Activated CD4-positive, CD25-positive, alpha-beta regulatory T cell treated with anti-CD3 and anti-CD28 coated beads, Interleukin-2, amount 50 U/mL, for 24 hours (primary cell): Measurements from ENCODE around the gene COG5.

Source experiments
- ATAC-seq, 2 donors: fragments of 150-1000 bp; cut with Tn5 transposase; one replicate each; pipeline ENCODE4 v1.10.0; 2021; ENCODE audit warnings: mild to moderate bottlenecking in 1 of 2, moderate library complexity in 1 of 2

The COG5 gene

GRCh38 chr7:107453388-107453787 lies 110.3 kb downstream of the COG5 start:
- ATAC-seq: no peak

- ATAC-seq: no peak
Measured at GRCh38 chr7:107450970-107451369, 112.8 kb downstream of the COG5 start.

- no peak for ATAC-seq
Measured at GRCh38 chr7:107446988-107447387, 116.7 kb downstream of the COG5 start.

GRCh38 chr7:107446531-107446930 lies 117.2 kb downstream of the COG5 start:
- no peak for ATAC-seq

GRCh38 chr7:107442678-107443077 lies 121.0 kb downstream of the COG5 start:
- no peak for ATAC-seq

GRCh38 chr7:107441581-107442422 lies 121.9 kb downstream of the COG5 start:
- no peak for ATAC-seq

- ATAC-seq: no peak
Measured at GRCh38 chr7:107439025-107439424, 124.7 kb downstream of the COG5 start.

GRCh38 chr7:107435749-107436148 lies 128.0 kb downstream of the COG5 start:
- no peak for ATAC-seq

GRCh38 chr7:107432261-107432660 lies 131.5 kb downstream of the COG5 start:
- ATAC-seq: no peak

- no peak for ATAC-seq
Measured at GRCh38 chr7:107430057-107430456, 133.7 kb downstream of the COG5 start.

GRCh38 chr7:107428642-107429041 lies 135.1 kb downstream of the COG5 start:
- no peak for ATAC-seq

- ATAC-seq: no peak
Measured at GRCh38 chr7:107427462-107427861, 136.3 kb downstream of the COG5 start.

GRCh38 chr7:107414198-107414597 lies 149.5 kb downstream of the COG5 start:
- no peak for ATAC-seq

- no peak for ATAC-seq
Measured at GRCh38 chr7:107408349-107408748, 155.4 kb downstream of the COG5 start.

GRCh38 chr7:107405559-107405958 lies 158.2 kb downstream of the COG5 start:
- ATAC-seq: no peak

- no peak for ATAC-seq
Measured at GRCh38 chr7:107404740-107405537, 158.8 kb downstream of the COG5 start.

GRCh38 chr7:107398161-107398560 lies 165.6 kb downstream of the COG5 start:
- no peak for ATAC-seq

GRCh38 chr7:107396990-107397389 lies 166.7 kb downstream of the COG5 start:
- ATAC-seq: no peak

GRCh38 chr7:107396081-107396480 lies 167.6 kb downstream of the COG5 start:
- no peak for ATAC-seq

GRCh38 chr7:107394831-107395230 lies 168.9 kb downstream of the COG5 start:
- no peak for ATAC-seq

- ATAC-seq: no peak
Measured at GRCh38 chr7:107394276-107394675, 169.4 kb downstream of the COG5 start.

- no peak for ATAC-seq
Measured at GRCh38 chr7:107392830-107393229, 170.9 kb downstream of the COG5 start.

- no peak for ATAC-seq
Measured at GRCh38 chr7:107390916-107391315, 172.8 kb downstream of the COG5 start.

- ATAC-seq: no peak
Measured at GRCh38 chr7:107388604-107389003, 175.1 kb downstream of the COG5 start.
